CD14-positive monocyte (primary cell): Measurements from ENCODE around the gene SUPT4H1. TPM values are rescaled to one million over a fixed set of nuclear protein-coding genes. Genes with fewer than 3 reads are reported as not detected.

Experiments used
- DNase-seq, 3 donors: peaks; one replicate each; pipeline ENCODE4 v3.0.0-alpha.2; 2011 to 2022
- H2AFZ ChIP-seq: 2 replicates; pipeline ENCODE4 v1.6.0; 2012; ENCODE audit warnings: mild to moderate bottlenecking, low read depth, low read length, inconsistent platforms; ENCODE audit not compliant: insufficient read depth, poor library complexity, severe bottlenecking
- H3K27ac ChIP-seq, 2 donors: 1 replicate in 1 of 2; 2 replicates in 1 of 2; pipeline ENCODE4 v1.5.1; 2012 to 2013; ENCODE audit warnings: low read length in 2 of 2, control low read depth in 1 of 2, inconsistent platforms in 1 of 2, low read depth in 1 of 2, mild to moderate bottlenecking in 1 of 2
- H3K27me3 ChIP-seq, 2 donors: one replicate each; pipeline versions ENCODE4 v1.6.0 to v1.6.1; 2011 to 2013; ENCODE audit warnings: low read length in 2 of 2; ENCODE audit not compliant: control insufficient read depth in 2 of 2, insufficient read depth in 2 of 2
- H3K36me3 ChIP-seq, 2 donors: replicated peaks in 1 of 2; 1 replicate in 1 of 2; 2 replicates in 1 of 2; pipeline versions ENCODE4 v1.5.1 to v1.6.1; 2012 to 2013; ENCODE audit warnings: low read length in 2 of 2, control low read depth in 1 of 2, inconsistent platforms in 1 of 2, mild to moderate bottlenecking in 1 of 2; ENCODE audit not compliant: insufficient read depth in 2 of 2, control insufficient read depth in 1 of 2
- H3K4me1 ChIP-seq, 2 donors: 1 replicate in 1 of 2; 2 replicates in 1 of 2; pipeline versions ENCODE4 v1.5.1 to v1.6.1; 2012 to 2013; ENCODE audit warnings: low read length in 2 of 2, control low read depth in 1 of 2, inconsistent platforms in 1 of 2, mild to moderate bottlenecking in 1 of 2, moderate library complexity in 1 of 2; ENCODE audit not compliant: insufficient read depth in 2 of 2, control insufficient read depth in 1 of 2
- H3K4me2 ChIP-seq: replicated peaks from 2 replicates; pipeline ENCODE3; 2012; ENCODE audit warnings: low read length, moderate library complexity, mild to moderate bottlenecking; ENCODE audit not compliant: poor library complexity, severe bottlenecking; ENCODE audit errors: extremely low read depth
- H3K4me3 ChIP-seq, 3 experiments: fragments of 200-600 bp in 1 of 3; sonication (generic) in 1 of 3; replicated peaks in 1 of 3; 1 replicate in 2 of 3; 2 replicates in 1 of 3; pipeline ENCODE4 v1.5.1; 2011 to 2013; ENCODE audit warnings: low read length in 3 of 3, mild to moderate bottlenecking in 3 of 3, control low read depth in 2 of 3, low read depth in 2 of 3, inconsistent platforms in 1 of 3, moderate library complexity in 1 of 3
- H3K79me2 ChIP-seq: 2 replicates; pipeline ENCODE4 v1.6.0; 2012; ENCODE audit warnings: mild to moderate bottlenecking, control low read depth, inconsistent platforms, low read length, moderate library complexity; ENCODE audit not compliant: insufficient read depth
- H3K9ac ChIP-seq: 2 replicates; pipeline ENCODE4 v1.6.0; 2017; ENCODE audit warnings: low read length, mild to moderate bottlenecking; ENCODE audit not compliant: insufficient read depth, poor library complexity, severe bottlenecking
- H3K9me3 ChIP-seq, 2 donors: replicated peaks in 1 of 2; 1 replicate in 1 of 2; 2 replicates in 1 of 2; pipeline versions ENCODE4 v1.5.1 to v1.6.1; 2012 to 2013; ENCODE audit warnings: low read length in 2 of 2, control low read depth in 1 of 2; ENCODE audit not compliant: control insufficient read depth in 1 of 2, insufficient read depth in 1 of 2
- H4K20me1 ChIP-seq: 2 replicates; pipeline ENCODE4 v1.6.0; 2012; ENCODE audit warnings: mild to moderate bottlenecking, low read length, control low read depth, moderate library complexity; ENCODE audit not compliant: insufficient read depth
- H3K27ac Mint-ChIP-seq, 7 donors: one replicate each; pipeline ENCODE4 v1.8.0; 2020; ENCODE audit warnings: mild to moderate bottlenecking in 7 of 7, mixed read lengths in 7 of 7, moderate library complexity in 6 of 7, inconsistent platforms in 2 of 7
- H3K27me3 Mint-ChIP-seq, 3 donors: one replicate each; pipeline ENCODE4 v1.8.0; 2021 to 2022; ENCODE audit warnings: low read depth in 3 of 3, mild to moderate bottlenecking in 3 of 3, mixed read lengths in 3 of 3, moderate library complexity in 3 of 3, inconsistent platforms in 1 of 3
- H3K36me3 Mint-ChIP-seq, 2 donors: one replicate each; pipeline ENCODE4 v1.8.0; 2020; ENCODE audit warnings: mixed read lengths in 2 of 2, inconsistent platforms in 1 of 2, mild to moderate bottlenecking in 1 of 2
- H3K4me1 Mint-ChIP-seq: one replicate; pipeline ENCODE4 v1.8.0; 2020; ENCODE audit warnings: mild to moderate bottlenecking, mixed read lengths
- H3K4me3 Mint-ChIP-seq, 2 donors: one replicate each; pipeline ENCODE4 v1.8.0; 2020; ENCODE audit warnings: mild to moderate bottlenecking in 2 of 2, mixed read lengths in 2 of 2, moderate library complexity in 1 of 2
- H3K9me3 Mint-ChIP-seq, 7 donors: one replicate each; pipeline ENCODE4 v1.8.0; 2020 to 2022; ENCODE audit warnings: mixed read lengths in 7 of 7, mild to moderate bottlenecking in 6 of 7, moderate library complexity in 6 of 7, inconsistent platforms in 2 of 7
- WGBS: methylation state at CpG from one replicate; pipeline ENCODE4 v1.1.5; 2013; ENCODE audit warnings: missing lambda C conversion rate; ENCODE audit not compliant: insufficient coverage; 5-methylcytosine and 5-hydroxymethylcytosine counted together
- intact Hi-C, 2 donors: fragments of 100-400 bp; cut with micrococcal nuclease; formaldehyde crosslinking; loops; one replicate each; pipeline versions ENCODE4 v1.15.0 to v1.15.1; 2023
- polyA plus RNA-seq, 3 donors: library from polyadenylated mRNA; depleted of rRNA in 1 of 3; unstranded in 2 of 3; stranded (reverse) in 1 of 3; fragments of 300-500 nt in 2 of 3; fragments of >200 nt in 1 of 3; fragmentation: Illumina TruSeq in 2 of 3; gene quantifications; 1 replicate in 2 of 3; 2 replicates in 1 of 3; pipeline ENCODE4 v1.2.3, GENCODE V29; 2012 to 2021
- TF ChIP-seq, protein P1 (sequence below): fragments of 200-600 bp; IDR thresholded peaks from one replicate; pipeline ENCODE4 v1.8.0; 2022; ENCODE audit warnings: antibody characterized with exemption, mild to moderate bottlenecking

The SUPT4H1 gene
- polyA plus RNA-seq, 3 donors, result 144 to 251 (median 241) TPM

DNA sequence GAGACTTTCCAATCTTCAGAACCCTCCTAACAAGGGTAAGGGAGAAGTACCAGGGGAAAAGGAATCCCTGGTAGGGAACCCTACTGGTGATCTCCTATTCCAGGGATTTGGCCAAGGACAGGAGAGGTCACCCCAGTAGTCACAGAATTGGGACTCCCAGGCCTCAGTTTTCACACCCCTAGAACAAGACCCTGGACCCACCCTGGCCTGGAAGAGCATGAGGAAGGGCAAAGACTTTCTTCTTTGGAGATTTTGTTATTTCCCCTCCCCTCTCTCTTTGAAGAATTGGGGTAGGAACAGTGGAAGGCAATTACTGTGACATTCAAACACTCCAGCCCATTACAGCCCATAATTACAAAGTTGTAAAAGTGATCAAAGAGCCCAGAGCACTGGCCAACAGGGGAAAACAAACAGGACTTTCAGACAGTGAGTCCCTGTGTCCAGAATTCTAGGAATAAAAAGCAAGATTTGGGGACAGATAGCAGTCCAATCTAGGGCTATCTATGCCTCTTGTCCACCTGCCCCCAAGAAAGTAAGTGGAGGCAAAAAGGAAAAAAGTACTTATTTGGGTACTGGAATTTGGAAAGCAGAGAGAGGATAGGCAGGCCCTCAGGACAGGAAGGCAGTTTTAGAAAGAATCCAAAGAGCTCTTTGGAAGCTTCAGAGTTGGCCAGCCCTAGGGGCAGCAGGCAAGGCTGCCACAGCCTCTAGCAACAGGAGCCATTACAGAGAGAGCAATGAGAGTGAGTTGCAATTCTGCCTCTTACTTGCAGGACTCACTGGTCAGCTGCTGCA is 13.4 kb upstream of the SUPT4H1 start:
- TF ChIP-seq, protein P1, sequence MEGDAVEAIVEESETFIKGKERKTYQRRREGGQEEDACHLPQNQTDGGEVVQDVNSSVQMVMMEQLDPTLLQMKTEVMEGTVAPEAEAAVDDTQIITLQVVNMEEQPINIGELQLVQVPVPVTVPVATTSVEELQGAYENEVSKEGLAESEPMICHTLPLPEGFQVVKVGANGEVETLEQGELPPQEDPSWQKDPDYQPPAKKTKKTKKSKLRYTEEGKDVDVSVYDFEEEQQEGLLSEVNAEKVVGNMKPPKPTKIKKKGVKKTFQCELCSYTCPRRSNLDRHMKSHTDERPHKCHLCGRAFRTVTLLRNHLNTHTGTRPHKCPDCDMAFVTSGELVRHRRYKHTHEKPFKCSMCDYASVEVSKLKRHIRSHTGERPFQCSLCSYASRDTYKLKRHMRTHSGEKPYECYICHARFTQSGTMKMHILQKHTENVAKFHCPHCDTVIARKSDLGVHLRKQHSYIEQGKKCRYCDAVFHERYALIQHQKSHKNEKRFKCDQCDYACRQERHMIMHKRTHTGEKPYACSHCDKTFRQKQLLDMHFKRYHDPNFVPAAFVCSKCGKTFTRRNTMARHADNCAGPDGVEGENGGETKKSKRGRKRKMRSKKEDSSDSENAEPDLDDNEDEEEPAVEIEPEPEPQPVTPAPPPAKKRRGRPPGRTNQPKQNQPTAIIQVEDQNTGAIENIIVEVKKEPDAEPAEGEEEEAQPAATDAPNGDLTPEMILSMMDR, result no peak
- no peaks in the 10 kb centered on the region for H3K79me2 ChIP-seq
- no peaks in the 10 kb centered on the region for H3K27me3 ChIP-seq
- Mint-ChIP-seq H3K4me1 (peaks cover 1% of the 10 kb centered on the region), H3K9me3 (no peaks in the 10 kb centered on the region), H3K27me3 (peaks cover 4 to 18% (median 12%) of the 10 kb centered on the region in 3 donors), H3K27ac (no peak overlapping the region), H3K36me3 (no peaks in the 10 kb centered on the region), H3K4me3 (no peak overlapping the region)
- DNase-seq, result no peak
- no peaks in the 10 kb centered on the region for H3K36me3 ChIP-seq
- no peak overlapping the region for H3K4me3 ChIP-seq
- H3K27ac ChIP-seq, result no peak overlapping the region
- no peaks in the 10 kb centered on the region for H3K4me1 ChIP-seq
- H3K4me2 ChIP-seq, result no peak overlapping the region
- H2AFZ ChIP-seq, result no peak overlapping the region
- H3K9me3 ChIP-seq, result no peaks in the 10 kb centered on the region
- intact Hi-C loops, result loop anchor here in 1 of 2 donors (10.0 kb wide), 1 partner anchor 51 kb away; no protein-coding TSS in a partner anchor
- H3K9ac ChIP-seq, result no peak overlapping the region
- H4K20me1 ChIP-seq, result no peaks in the 10 kb centered on the region

DNA sequence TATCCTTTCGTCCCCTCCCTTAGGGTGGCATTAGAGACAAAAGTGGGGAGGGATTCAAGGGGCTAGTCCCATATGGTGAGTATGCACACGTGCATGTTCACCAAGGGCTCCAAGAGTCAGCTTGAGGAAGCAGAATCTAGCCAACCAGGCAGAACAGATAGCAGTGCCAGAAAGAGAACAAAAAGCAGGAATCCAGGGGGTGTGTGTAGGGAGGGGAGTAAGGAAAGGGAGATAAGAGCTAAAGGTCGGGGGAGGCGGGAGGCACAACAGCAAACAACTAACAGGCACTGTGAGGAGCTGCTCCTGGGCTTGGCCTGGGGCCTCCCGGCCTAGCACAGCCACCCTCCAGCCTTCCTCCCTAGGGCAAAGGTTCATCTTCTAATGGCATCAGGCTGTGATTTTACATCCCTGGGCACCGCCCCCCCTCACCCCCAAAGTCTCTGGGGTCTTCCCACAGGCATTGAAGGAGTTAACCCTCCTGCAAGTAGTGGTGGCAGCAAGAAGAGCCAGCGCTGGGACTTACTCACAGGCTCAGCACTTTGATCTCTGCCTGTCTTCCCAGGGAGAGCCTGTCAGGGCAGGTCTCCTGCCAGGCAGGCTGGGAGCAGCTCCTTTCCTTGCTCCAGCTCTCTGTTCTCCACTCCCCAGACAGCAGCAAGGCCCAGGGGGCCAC is 12.4 kb upstream of the SUPT4H1 start:
- 85% methylated on average over 7 of the region's 7 CpGs for WGBS
- H3K4me3 Mint-ChIP-seq, result no peak overlapping the region

More for the DNA sequence above, 12.4 kb upstream of the SUPT4H1 start:
- H3K27me3 Mint-ChIP-seq, result peaks cover 4 to 18% (median 14%) of the 10 kb centered on the region in 3 donors
- Histone ChIP-seq H3K4me3 (no peak overlapping the region), H3K4me2 (no peak overlapping the region), H3K9me3 (no peaks in the 10 kb centered on the region), H3K36me3 (no peaks in the 10 kb centered on the region), H3K79me2 (no peaks in the 10 kb centered on the region), H3K4me1 (no peaks in the 10 kb centered on the region), H3K27ac (no peak overlapping the region), H3K27me3 (no peaks in the 10 kb centered on the region), H4K20me1 (no peaks in the 10 kb centered on the region), H2AFZ (no peak overlapping the region), H3K9ac (no peak overlapping the region)
- H3K27ac Mint-ChIP-seq, result no peak overlapping the region
- DNase-seq, result no peak
- no peaks in the 10 kb centered on the region for H3K9me3 Mint-ChIP-seq
- TF ChIP-seq, protein P1, result no peak
- no peaks in the 10 kb centered on the region for H3K36me3 Mint-ChIP-seq
- peaks cover 1% of the 10 kb centered on the region for H3K4me1 Mint-ChIP-seq
- intact Hi-C loops, result loop anchor here (5.0 to 10.0 kb wide), 2 partner anchors 37 to 50 kb away; partner anchors contain the start of gene TSPOAP1 (in 1 of the 2)
